ENCODE data around the gene HNF1B.

The HNF1B gene

DNA sequence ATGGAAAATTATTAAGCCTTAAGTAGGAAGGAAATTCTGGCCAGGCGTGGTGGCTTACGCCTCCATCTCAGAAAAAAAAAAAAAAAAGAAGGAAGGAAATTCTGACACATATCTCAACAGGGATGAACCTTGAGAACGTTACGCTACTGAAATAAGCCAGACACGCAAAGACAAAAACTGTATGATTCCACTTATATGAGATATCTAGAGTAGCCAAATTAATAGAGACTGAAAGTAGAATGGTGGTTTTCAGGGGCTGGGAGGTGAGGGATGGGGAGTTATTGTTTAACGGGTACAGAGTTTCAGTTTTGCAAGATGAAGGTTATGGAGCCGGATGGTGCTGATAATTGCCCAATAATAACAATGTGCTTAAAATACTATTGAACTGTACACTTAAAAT lies 16.2 kb upstream of the HNF1B start:
- DNase-seq (ENCODE audit: low read depth): no peak

DNA sequence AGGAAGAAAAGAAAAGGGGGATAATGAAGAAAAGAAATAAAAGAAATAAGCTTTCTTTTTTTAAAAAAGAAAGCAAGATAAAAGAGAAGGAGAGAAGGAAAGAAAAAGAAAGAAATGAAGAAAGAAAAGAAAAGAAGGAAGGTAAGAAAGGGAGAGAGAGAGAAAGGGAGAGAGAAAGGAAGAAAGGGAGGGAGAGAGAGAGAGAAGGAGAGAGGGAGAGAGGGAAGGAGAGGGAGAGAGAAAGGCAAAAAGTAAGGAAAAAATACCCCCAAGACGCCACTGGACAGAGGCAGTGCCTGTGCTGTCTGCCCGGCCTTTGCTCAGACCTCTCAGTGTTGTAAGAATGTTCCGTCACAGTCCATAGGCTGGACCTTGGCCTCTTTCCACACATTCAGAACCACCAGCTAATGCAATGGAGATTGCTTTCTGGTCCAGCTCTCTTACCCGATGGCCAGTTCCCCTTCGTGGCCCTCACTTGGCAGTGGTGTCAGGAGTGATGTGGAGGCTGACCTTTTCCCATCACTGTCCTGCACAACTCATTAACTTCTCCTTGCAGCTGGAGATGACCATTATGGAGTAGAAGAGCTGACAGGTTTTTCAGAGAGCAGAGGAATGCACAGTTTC lies 14.3 kb upstream of the HNF1B start:
- no peak for DNase-seq (ENCODE audit: low read depth)

DNA sequence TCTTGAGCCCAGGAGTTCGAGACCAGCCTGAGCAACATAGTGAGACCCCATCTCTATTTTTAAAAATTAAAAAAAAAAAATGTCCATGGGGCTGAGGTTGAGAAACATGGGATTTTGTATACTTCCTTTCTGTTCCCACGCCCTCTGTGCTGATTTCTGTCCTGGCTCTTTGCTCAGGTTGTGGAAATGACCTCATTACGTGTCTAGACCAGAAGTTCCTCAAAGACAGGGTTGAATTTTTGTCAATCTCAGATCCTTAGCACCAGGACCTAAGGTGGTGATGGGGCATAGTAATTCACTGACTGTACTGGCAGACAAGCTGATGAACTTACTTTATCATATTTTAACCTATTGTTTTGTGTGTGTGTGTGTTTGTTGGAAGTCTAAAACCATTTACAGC lies 11.2 kb upstream of the HNF1B start:
- DNase-seq (ENCODE audit: low read depth): no peak

DNA sequence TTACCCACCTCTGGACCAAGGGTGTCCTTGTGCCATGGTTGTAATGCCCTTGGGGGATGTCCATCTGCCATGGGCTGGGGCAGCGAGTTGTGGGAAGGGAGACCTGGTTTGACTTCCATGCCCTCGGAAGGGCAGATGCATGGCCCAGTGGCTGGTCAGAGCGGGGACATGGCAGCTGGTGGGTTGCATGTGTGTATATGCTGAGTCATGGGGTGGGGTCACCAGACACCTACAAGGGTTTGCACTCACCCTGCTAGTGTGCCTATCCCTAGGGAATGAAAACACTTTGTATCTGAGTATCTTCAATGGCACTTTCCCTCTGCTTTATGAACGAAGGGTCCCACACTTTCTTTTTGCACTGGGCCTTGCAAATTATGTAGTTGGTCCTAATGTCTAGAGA lies 10.6 kb upstream of the HNF1B start:
- no peak for DNase-seq (ENCODE audit: low read depth)

DNA sequence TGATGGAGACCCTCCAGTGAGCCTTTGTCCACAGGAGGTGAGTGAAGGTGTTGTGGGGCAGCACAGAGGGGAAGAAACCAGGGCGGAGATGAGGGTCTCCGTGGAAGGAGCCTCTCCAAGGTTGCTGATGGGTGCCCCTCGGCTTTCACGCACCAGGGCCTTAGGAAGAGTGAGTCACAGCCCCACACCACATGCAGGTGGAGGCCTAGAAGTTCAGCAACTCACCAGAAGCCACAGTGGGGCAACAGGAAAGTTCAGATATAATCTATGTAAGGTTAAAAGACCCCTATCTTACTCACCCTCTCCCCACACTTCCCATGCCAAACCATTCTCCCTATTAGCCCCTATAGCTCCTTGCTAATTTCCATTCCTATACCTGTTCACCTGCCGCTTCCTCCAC lies 9.5 kb upstream of the HNF1B start:
- no peak for DNase-seq (ENCODE audit: low read depth)

DNA sequence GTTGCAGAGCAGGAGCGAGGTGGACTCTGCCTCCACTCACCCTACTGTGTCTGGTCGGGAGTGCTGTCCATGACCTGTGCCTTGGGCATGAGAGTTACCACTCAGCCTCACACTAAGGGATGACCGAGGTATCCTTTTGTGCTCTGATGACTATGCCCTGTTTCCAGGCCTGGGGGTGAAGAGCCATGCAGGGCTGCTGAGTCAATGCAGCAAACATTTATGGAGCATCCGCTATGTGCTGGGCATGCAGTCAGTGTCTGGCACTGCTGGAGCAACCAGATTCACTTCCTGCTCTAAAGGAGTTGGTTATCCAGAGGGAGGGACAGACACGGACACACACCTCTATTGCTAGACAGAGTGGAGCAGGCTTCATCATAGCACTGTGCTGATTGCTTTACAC lies 7.6 kb upstream of the HNF1B start:
- no peak for DNase-seq (ENCODE audit: low read depth)

DNA sequence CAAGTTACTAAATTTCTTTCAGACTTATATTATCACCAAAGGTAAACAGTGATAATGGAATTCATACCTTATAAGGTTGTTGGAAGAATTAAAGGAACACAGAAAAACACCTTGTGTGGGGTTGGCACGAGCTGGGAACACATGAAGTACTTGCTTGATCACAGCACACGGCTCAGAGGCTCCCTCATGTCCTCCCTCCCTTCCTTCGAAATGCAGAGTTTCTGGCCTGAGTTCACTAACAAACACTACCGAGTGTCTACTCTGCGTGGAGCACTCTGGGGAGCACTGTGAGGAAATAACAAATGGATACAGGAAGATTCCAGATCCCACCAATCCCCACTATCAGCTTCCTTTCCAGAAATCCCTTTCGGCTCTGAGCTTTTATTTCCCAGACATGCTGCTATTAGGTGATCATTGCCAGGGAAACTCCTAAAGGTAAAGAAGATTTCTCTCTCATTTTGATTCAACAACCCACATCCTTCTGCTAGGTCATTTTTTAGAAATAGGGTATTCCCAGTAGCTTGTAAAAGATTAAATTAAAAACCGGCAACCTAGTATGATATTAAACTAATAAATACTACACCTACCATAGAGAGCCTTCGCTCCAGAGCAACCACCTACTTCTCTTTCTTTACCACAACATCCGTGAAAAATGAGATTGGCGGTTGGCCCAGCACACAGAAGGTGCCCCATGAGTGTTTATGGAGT lies 6.1 kb upstream of the HNF1B start:
- DNase-seq (ENCODE audit: low read depth): no peak

DNA sequence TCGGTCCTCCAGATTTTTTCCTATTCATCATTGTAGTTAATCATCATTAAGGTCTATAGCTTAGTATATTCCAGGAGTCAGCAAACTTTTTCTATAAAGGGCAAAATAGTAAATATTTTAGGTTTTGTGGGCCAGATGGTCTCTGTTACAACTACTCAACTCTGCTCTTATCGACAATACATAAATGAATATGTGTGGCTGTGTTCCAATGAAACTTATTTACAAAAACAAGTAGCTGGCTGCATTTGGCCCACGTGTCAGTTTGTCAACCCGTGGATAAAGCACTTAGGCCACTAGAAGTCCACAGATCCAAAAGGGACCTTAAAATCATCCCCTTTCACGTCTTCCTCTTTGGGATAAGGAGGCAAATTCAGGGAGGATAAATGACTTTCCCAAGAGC lies 5.4 kb upstream of the HNF1B start:
- no peak for DNase-seq (ENCODE audit: low read depth)

DNA sequence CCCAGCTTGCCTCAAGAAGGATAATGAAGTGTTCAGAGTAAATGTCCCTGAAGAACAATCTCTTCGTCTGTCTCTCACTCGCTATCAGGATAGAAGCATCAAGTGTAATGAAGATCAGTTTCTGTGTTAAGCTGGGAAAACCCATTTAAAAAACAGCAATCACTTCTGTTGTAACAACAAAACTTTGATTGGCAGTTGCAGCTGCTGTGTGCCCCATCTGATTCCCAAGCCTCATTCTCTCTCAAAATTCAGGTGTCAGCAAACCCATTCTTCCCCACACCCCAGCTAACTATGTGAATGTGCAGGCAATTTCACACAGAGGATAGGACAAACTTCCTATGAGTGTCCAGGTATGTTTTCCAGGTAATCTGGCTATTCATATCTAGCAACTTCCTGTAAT lies 2.4 kb upstream of the HNF1B start:
- no peak for DNase-seq (ENCODE audit: low read depth)

DNA sequence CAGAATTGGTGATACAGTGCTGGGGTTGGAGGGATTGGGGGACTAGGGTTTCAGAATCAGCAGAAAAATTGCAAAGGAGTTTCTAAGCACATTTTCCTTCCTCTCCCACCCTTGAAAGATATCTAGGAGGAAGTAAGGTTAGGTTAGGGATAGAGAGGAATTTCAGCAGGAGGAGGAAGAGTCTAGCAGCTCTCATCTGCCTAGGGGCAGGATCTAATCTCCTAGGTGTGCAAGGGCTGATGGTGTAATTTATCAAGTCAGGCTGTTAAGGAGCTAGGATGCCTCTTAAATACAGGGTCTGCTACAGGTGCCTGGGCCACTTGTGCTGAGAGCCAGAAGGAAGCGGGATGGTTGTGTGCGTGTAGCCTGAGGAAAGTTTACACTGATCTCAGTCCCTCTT lies 1.8 kb upstream of the HNF1B start:
- no peak for DNase-seq (ENCODE audit: low read depth)

DNA sequence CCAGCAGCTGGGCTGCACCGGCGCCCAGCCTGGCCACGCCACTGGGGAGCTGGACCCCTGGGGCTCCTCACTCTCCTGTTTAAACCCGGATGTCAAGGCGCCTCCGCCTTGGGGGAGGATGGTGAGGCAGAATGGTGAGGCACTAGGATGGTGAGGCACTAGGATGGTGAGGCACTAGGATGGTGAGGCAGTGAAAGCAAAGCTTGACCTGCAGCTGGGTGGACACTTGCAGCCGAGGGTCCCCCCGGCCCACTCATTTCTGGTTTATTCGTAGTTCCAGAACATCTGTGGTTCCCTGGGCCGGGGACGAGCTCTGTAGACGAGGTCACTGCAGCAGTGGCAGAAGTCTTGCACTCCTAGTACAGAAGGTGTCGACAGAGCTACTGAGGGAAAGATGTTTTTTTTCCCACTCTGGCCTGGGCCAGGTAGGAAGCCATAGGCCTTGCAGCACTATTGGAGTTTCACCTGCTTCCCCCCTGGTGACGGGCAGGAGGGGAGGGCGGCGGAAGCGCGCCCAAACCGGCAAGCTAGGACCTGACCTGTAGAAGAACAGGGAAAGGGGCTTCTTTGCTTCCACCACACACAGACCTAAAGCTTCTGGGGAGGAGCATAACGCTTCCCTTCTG lies 1.1 kb upstream of the HNF1B start:
- no peak for DNase-seq (ENCODE audit: low read depth)

DNA sequence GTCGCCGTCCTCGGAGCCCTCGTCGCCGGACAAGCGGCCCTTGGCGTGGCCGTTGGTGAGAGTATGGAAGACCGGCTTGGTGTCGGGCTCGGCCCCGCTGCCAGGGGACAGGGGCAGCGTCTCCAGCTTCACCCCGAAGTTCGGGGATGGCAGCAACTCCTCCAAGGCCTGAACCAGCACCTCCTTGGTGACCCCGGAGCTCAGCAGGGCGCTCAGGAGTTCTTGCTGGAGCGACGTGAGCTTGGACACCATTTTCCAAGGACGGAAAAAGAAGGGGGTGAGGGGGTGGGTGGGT lies 279 bp downstream of the HNF1B start:
- no peak for DNase-seq (ENCODE audit: low read depth)

DNA sequence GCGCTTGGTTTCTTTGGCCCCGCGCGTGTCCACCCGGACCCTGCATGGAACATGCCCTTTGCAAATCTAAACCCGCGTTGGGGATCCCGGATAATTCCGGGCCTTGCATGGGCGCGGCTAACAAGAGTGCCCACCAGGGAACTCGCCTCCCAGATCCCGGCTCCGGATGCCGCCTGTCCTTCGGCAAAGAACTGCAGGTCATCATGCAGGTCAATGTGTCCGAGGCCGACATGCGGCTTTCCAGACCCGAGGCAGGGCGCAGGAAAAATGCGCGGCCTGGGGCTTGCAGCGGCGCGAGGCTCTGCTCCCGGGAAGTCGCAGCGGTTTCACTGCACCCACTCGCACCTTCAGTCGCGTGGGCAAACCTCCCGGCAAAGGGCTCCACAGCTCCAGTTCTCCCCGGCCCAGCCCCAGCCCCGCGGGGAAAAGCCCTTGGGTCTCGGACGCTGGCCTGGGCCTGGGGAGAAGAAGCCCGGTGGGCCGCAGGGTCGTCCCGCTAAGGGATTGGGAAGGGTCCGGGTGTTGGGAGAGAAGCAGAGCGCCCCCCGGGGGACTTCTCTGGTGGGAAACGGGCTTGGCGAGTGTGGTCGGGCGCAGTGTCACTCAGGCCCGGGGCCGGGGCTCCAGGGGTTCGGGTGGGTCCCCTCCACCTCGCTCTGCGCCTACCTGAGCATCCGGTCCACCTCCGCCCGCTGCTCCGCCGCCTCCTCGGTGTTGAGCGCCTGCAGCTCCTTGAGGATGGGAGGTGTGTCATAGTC lies 805 bp downstream of the HNF1B start:
- no peak for DNase-seq (ENCODE audit: low read depth)

DNA sequence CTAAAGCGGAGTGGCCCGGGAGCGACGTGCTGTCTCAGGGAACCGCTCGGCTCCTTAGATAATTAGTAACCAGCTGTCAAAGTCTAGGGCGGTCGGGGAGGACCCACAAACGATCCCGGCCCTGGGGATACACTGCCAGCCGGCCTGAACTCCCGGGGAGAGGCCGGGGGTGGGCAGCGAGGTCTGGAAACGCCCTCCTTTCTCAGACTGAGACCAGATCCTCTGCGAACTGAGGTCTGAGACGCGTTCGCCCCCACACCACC lies 1.3 kb downstream of the HNF1B start:
- DNase-seq (ENCODE audit: low read depth): no peak

DNA sequence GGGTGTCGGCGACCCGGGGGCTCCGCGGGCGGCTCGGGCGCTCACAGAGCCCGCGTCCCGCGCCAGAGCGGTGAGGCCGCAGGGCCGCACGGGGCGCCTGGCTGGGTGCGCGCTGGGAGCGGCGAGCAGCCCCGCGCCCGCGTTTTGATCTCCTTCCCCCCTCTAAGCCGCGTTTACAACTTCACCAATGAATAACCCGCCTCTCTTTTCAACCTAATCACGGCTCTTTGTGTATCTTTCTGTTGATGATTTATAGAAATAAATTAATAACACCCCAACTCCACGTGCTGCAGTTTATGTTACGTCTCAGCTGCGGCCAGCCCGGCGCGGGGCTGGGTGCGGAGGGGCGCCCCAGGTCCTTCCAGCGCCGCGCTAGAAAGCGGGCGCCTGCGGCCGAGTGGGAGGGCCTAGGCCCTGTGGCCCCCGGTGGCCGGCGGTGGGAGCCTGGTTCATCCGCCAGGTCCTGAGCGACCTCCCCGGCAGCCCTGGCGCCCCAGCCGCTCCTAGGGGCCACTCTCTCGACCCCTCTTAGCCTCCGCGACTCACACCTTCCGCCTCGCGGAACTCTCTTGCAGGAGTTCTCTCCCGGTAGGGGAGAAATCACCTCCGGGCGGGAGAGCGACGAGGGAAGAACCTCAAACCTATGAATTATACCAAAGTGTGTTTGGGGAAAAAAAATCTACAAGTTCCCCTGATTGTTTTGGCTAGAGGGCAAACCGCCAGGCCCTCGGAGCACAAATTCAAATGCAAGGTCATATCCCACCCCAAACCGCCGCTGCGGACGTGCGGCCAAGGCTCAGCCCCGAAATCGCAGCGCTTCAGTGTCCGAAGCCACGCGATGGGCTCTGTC lies 1.9 kb downstream of the HNF1B start:
- DNase-seq (ENCODE audit: low read depth): no peak

DNA sequence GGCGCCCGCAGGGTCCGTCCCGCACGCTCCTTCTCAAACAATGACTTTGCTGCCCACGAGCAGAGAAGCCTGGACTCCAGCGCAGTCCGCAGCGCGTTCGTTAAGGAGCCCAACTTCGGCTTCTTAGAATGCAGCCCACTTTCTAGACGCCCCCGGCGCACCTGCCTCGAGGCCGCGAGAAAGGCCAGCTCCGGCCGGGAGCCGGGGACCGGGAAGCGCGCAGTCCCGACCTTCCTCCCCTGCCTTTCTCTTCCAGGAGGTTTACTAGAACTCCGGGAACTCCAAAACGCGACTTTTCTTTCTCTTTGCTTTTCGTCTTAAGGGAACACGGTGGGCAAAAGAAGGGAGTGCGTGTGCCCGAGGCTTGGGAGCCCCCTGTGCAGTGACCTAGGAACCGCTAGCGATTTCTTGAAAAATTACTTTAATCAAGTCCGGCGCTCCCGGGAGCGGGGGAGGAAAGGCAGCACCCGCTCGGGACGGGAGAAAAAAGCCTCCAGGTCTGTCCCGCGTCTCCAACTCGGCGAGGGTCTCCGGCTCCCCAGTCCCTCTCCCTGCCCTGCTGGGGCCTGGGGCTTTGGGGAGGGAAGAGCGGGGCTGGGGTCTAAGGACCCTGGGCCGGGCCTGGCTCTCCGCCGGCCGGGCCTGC lies 2.6 kb downstream of the HNF1B start:
- no peak for DNase-seq (ENCODE audit: low read depth)

DNA sequence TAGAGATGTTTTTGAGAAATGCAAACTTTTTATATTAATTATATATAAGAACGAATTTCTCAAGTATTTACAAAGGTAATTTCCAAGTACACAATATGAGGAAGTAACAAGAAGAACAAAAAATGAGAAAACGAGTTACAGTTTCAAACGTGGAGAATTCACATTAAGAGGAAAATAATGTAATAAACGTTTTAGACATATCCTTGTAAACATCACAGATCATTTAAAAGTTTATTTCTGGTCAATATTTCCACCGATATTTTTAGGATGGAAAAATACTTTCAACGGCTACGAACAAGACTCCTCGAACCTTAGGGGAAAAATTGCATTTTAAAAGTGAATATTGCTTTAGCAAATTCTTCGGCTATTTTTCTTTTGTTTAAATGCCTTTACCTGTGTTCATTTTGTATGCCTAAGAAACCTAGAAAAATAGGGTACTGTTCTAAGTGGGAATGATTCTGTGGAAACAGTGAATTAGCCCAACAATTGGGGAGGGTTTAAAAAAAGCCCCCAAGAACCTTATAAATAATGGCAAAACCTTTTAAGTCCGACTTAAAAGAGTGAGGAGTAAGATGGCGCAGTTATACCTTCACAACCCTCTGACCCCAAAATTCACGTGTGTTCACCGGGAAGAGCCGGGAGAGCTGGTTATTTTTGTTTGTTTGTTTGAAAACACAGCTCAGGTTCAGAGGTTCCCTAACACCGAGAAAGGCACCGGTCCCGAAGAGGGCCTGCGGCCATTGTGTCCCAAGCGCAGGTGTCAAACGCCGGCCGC lies 3.3 kb downstream of the HNF1B start:
- DNase-seq (ENCODE audit: low read depth): no peak

DNA sequence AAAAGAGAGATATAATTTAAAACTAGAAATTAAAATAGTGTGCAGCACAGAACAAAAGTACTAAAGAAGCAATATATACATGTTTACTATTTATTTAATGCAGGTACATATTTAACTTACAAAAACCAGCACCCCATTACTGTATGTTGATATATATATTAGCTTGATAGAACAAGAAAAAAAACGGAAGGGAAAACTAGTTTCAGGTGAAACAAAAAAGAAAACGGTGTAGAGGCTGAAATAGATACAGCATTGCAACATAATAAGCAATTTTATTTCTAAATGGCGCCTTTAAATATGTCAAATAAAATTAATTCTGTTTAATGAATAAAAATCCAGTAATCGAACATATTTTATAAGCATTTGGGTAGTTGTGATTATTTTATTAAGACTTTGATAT lies 3.9 kb downstream of the HNF1B start:
- no peak for DNase-seq (ENCODE audit: low read depth)

DNA sequence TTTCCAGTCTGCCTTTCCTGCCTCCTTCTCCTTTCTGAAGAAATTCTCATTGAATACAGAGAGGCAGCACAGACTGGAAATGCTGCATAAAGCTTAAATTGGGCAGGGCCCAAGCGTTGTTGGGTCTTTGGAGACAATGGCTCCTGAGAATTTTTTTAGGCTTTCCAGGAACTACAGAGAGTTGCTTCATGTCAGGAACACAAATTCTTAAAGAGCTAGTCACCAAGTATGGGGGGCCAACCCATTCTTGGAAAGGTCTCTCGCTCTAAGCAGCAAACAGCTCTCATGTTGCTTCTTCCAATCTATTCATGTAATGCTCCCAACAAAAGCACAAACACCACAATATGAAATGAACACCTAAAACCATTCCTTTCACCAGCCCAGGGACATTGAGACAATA lies 6.9 kb downstream of the HNF1B start:
- no peak for DNase-seq (ENCODE audit: low read depth)

DNA sequence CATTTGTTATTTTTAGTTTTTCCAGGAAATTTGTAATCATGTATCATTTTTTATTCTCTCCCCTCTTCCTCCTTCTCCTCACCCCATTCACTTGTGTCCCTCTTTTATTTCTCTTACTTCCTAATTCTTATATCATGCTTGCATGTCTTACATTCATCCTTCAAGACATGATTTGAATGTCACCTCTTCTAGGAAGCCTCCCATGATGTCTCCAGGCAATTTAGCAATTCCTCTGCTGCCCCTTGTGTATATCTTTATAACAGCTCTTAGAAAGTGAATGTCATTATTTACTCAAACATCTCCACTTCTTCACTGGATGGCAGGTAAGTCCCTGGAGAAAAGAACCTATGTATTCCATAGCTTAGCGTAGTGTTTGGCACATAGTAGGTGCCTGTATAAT lies 7.8 kb downstream of the HNF1B start:
- DNase-seq (ENCODE audit: low read depth): no peak

DNA sequence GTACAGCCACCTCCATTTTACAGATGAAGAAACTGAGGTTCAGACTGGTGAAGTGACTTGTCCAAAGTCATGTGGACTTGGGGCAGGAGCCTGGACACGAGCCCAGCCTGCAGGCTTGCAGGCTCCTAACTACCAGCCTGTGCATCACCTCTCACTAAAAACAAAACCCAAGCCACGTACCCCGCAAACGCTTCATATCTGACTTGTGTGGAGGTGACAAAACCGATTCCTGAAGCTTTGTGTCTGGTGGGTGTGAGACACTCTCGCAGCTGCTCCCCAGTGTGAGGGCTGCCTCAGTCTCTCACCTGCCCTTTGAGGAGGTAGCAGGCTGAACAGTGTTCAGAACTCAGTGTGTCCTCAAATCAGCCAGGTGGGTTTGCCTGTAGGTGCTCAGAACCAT lies 8.4 kb downstream of the HNF1B start:
- DNase-seq (ENCODE audit: low read depth): no peak
